T-cell (primary cell): Measurements from ENCODE around the gene ALOX15. TPM values are rescaled to one million over a fixed set of nuclear protein-coding genes. Genes with fewer than 3 reads are reported as not detected.
"Not testable (repeated sequence)": the region's sequence is repeated elsewhere in the genome, so short reads cannot be mapped to it uniquely, and the experiment has no call there.

Source experiments
- ATAC-seq, 4 experiments: fragments of 200-7000 bp in 3 of 4; fragments of 150-1000 bp in 1 of 4; cut with Tn5 transposase; replicated peaks in 1 of 4; 1 replicate in 3 of 4; 2 replicates in 1 of 4; pipeline ENCODE4 v1.10.0; 2021; ENCODE audit warnings: moderate library complexity in 3 of 4, mild to moderate bottlenecking in 2 of 4, moderate number of reproducible peaks in 1 of 4
- CTCF ChIA-PET, 2 donors: fragments of 300-600 bp; sonication (Branson Sonifier 250); formaldehyde crosslinking; loops; one replicate each; lab custom pipeline; 2022; ENCODE audit warnings: antibody characterized with exemption in 2 of 2; lab: Charles Lee
- POLR2A ChIA-PET, 2 donors: fragments of 300-600 bp; sonication (Branson Sonifier 250); formaldehyde crosslinking; loops; one replicate each; lab custom pipeline; 2022; ENCODE audit warnings: antibody characterized with exemption in 2 of 2; lab: Charles Lee
- DNase-seq, 35 experiments: peaks; one replicate each; pipeline versions ENCODE4 v3.0.0 to v3.0.0-alpha.2; 2013 to 2023
- H3K27ac ChIP-seq: one replicate; pipeline ENCODE4 v1.5.1; 2013; ENCODE audit warnings: low read length
- H3K27me3 ChIP-seq, 2 experiments: replicated peaks in 1 of 2; 1 replicate in 1 of 2; 2 replicates in 1 of 2; pipeline versions ENCODE4 v1.6.1 to v1.7.0; 2013; ENCODE audit warnings: low read length in 1 of 2, mixed read lengths in 1 of 2; ENCODE audit not compliant: control insufficient read depth in 2 of 2, insufficient read depth in 2 of 2; ENCODE audit errors: extremely low read depth in 1 of 2
- H3K36me3 ChIP-seq, 2 donors: 1 replicate in 1 of 2; 2 replicates in 1 of 2; pipeline versions ENCODE4 v1.6.1 to v1.7.0; 2013; ENCODE audit warnings: low read length in 1 of 2; ENCODE audit not compliant: control insufficient read depth in 2 of 2, insufficient read depth in 1 of 2; ENCODE audit errors: extremely low read depth in 1 of 2
- H3K4me1 ChIP-seq, 2 experiments: 1 replicate in 1 of 2; 2 replicates in 1 of 2; pipeline versions ENCODE4 v1.6.1 to v1.7.0; 2013; ENCODE audit warnings: low read length in 2 of 2, mixed read lengths in 1 of 2; ENCODE audit not compliant: insufficient read depth in 2 of 2, control insufficient read depth in 1 of 2; ENCODE audit errors: extremely low read depth in 1 of 2
- H3K4me3 ChIP-seq, 2 donors: 1 replicate in 1 of 2; 2 replicates in 1 of 2; pipeline versions ENCODE4 v1.5.1 to v1.7.0; 2013; ENCODE audit warnings: mild to moderate bottlenecking in 2 of 2, low read length in 1 of 2, moderate library complexity in 1 of 2; ENCODE audit not compliant: control insufficient read depth in 1 of 2; ENCODE audit errors: extremely low read depth in 1 of 2
- H3K9me3 ChIP-seq: 2 replicates; pipeline ENCODE4 v1.7.0; 2013
- H3K27ac Mint-ChIP-seq, 2 donors: one replicate each; pipeline ENCODE4 v1.8.0; 2020 to 2021; ENCODE audit warnings: mild to moderate bottlenecking in 2 of 2, mixed read lengths in 2 of 2
- H3K27me3 Mint-ChIP-seq, 2 donors: one replicate each; pipeline ENCODE4 v1.8.0; 2021 to 2022; ENCODE audit warnings: mixed read lengths in 2 of 2
- H3K36me3 Mint-ChIP-seq: one replicate; pipeline ENCODE4 v1.8.0; 2021; ENCODE audit warnings: mixed read lengths
- H3K4me1 Mint-ChIP-seq, 3 donors: one replicate each; pipeline ENCODE4 v1.8.0; 2020 to 2022; ENCODE audit warnings: mixed read lengths in 3 of 3, mild to moderate bottlenecking in 1 of 3
- H3K4me3 Mint-ChIP-seq, 3 donors: one replicate each; pipeline ENCODE4 v1.8.0; 2020 to 2022; ENCODE audit warnings: mild to moderate bottlenecking in 3 of 3, mixed read lengths in 3 of 3, moderate library complexity in 3 of 3
- H3K9me3 Mint-ChIP-seq, 3 donors: one replicate each; pipeline ENCODE4 v1.8.0; 2020 to 2022; ENCODE audit warnings: mixed read lengths in 3 of 3
- WGBS: methylation state at CpG from one replicate; pipeline ENCODE4 v1.1.5; 2013; ENCODE audit warnings: missing lambda C conversion rate; ENCODE audit not compliant: insufficient coverage; 5-methylcytosine and 5-hydroxymethylcytosine counted together
- total RNA-seq, 35 experiments: library from RNA in 6 of 35; stranded (reverse) in 6 of 35; fragments of 120-200 nt in 1 of 35; gene quantifications; one replicate each; pipeline versions ENCODE4 v1.2.1 to v1.2.4 and lab custom pipeline; 2013 to 2026

ALOX15 gene
- total RNA-seq, 5 donors from 2014 or later (not counting 1 experiment from before 2014, with no cell fraction given) = 0.13 TPM; not detected in 4

GRCh38 chr17:4596636-4597380 lies 44.7 kb downstream of the ALOX15 start:
- WGBS = 91% methylated on average over 34 of the region's 36 CpGs
- ATAC-seq (no peak), DNase-seq (no peak)
- ChIA-PET CTCF (no interaction called here), POLR2A (interaction anchor here in 1 of 2 donors (0.5 kb wide), 1 partner anchor 112 kb away, joined by 9 read pairs; no protein-coding TSS in a partner anchor)
- peaks cover 0 to 9% of the 10 kb centered on the region in 2 experiments for H3K4me1 ChIP-seq
- Mint-ChIP-seq H3K9me3 (no peaks in the 10 kb centered on the region), H3K4me3 (no peak overlapping the region), H3K27me3 (peaks cover 4 to 23% of the 10 kb centered on the region in 2 donors), H3K36me3 (no peaks in the 10 kb centered on the region), H3K27ac (no peak overlapping the region), H3K4me1 (peaks cover 4 to 5% (median 4%) of the 10 kb centered on the region in 3 donors)
- H3K4me3 ChIP-seq = no peak overlapping the region
- peaks cover 0 to 61% of the 10 kb centered on the region in 2 experiments for H3K27me3 ChIP-seq
- H3K27ac ChIP-seq = no peak overlapping the region
- H3K9me3 ChIP-seq = no peaks in the 10 kb centered on the region
- H3K36me3 ChIP-seq = no peaks in the 10 kb centered on the region

- ChIA-PET CTCF (interaction anchor here in 1 of 2 donors (0.5 kb wide), 1 partner anchor 31 kb away, joined by 4 read pairs; no protein-coding TSS in a partner anchor), POLR2A (interaction anchor here in 1 of 2 donors (0.6 kb wide), 1 partner anchor 279 kb away, joined by 4 read pairs; no protein-coding TSS in a partner anchor)
- WGBS = 58% methylated on average over 10 of the region's 23 CpGs
- H3K27me3 ChIP-seq = peaks cover 0 to 67% of the 10 kb centered on the region in 2 experiments
- H3K36me3 ChIP-seq, H3K27ac Mint-ChIP-seq, H3K4me3 ChIP-seq, ATAC-seq, H3K9me3 Mint-ChIP-seq, DNase-seq, H3K27ac ChIP-seq, H3K9me3 ChIP-seq, H3K4me1 ChIP-seq, H3K4me3 Mint-ChIP-seq, H3K36me3 Mint-ChIP-seq, H3K4me1 Mint-ChIP-seq: not testable (repeated sequence)
- peaks cover 4 to 23% of the 10 kb centered on the region in 2 donors for H3K27me3 Mint-ChIP-seq
Measured at GRCh38 chr17:4595685-4596342, 45.7 kb downstream of the ALOX15 start.

GRCh38 chr17:4594931-4595684 lies 46.4 kb downstream of the ALOX15 start:
- Mint-ChIP-seq H3K36me3 (no peaks in the 10 kb centered on the region), H3K4me1 (peaks cover 4 to 5% (median 4%) of the 10 kb centered on the region in 3 donors), H3K9me3 (no peaks in the 10 kb centered on the region), H3K27ac (no peak overlapping the region), H3K4me3 (peak overlapping the region in 1 of 3 donors; percentile 38), H3K27me3 (peaks cover 8 to 26% of the 10 kb centered on the region in 2 donors)
- Histone ChIP-seq H3K27ac (no peak overlapping the region), H3K4me1 (peaks cover 0 to 9% of the 10 kb centered on the region in 2 experiments), H3K27me3 (peaks cover 0 to 66% of the 10 kb centered on the region in 2 experiments), H3K4me3 (no peak overlapping the region), H3K36me3 (no peaks in the 10 kb centered on the region), H3K9me3 (no peaks in the 10 kb centered on the region)
- ATAC-seq (peak; percentile 50 to 65 (median 64)), DNase-seq (peak in 18 of 35 experiments; percentile 7 to 51 (median 22))
- CTCF ChIA-PET = no interaction called here
- POLR2A ChIA-PET = interaction anchor here in 1 of 2 donors (0.6 kb wide), 1 partner anchor 278 kb away, joined by 4 read pairs; no protein-coding TSS in a partner anchor
- 18% methylated on average over 26 of the region's 29 CpGs for WGBS

- CTCF ChIA-PET = no interaction called here
- ATAC-seq (no peak), DNase-seq (no peak)
- Mint-ChIP-seq H3K27ac (no peak overlapping the region), H3K9me3 (no peaks in the 10 kb centered on the region), H3K4me1 (peaks cover 4 to 5% (median 4%) of the 10 kb centered on the region in 3 donors), H3K36me3 (no peaks in the 10 kb centered on the region), H3K4me3 (no peak overlapping the region), H3K27me3 (peaks cover 8 to 25% of the 10 kb centered on the region in 2 donors)
- peaks cover 0 to 9% of the 10 kb centered on the region in 2 experiments for H3K4me1 ChIP-seq
- no peaks in the 10 kb centered on the region for H3K9me3 ChIP-seq
- H3K27me3 ChIP-seq = peaks cover 0 to 60% of the 10 kb centered on the region in 2 experiments
- POLR2A ChIA-PET = no interaction called here
- no CpG with 5 or more reads among the region's 7 CpGs for WGBS
- no peak overlapping the region for H3K27ac ChIP-seq
- no peak overlapping the region for H3K4me3 ChIP-seq
- H3K36me3 ChIP-seq = no peaks in the 10 kb centered on the region
Measured at GRCh38 chr17:4594406-4594805, 47.1 kb downstream of the ALOX15 start.

GRCh38 chr17:4593021-4593421 lies 48.5 kb downstream of the ALOX15 start:
- Histone ChIP-seq H3K4me1 (peaks cover 0 to 9% of the 10 kb centered on the region in 2 experiments), H3K36me3 (no peaks in the 10 kb centered on the region), H3K27me3 (peaks cover 0 to 55% of the 10 kb centered on the region in 2 experiments), H3K27ac (no peak overlapping the region), H3K9me3 (no peaks in the 10 kb centered on the region), H3K4me3 (no peak overlapping the region)
- Mint-ChIP-seq H3K27me3 (peaks cover 8 to 19% of the 10 kb centered on the region in 2 donors), H3K36me3 (no peaks in the 10 kb centered on the region), H3K4me1 (peaks cover 4 to 5% (median 4%) of the 10 kb centered on the region in 3 donors), H3K9me3 (no peaks in the 10 kb centered on the region), H3K4me3 (no peak overlapping the region), H3K27ac (no peak overlapping the region)
- CTCF ChIA-PET = no interaction called here
- 88% methylated on average over 9 of the region's 14 CpGs for WGBS
- no peak for DNase-seq
- POLR2A ChIA-PET = no interaction called here
- no peak for ATAC-seq
